GM12878 (cell line): ENCODE results near the gene CACNA2D2. TPM values are rescaled to one million over a fixed set of nuclear protein-coding genes. Genes with fewer than 3 reads are reported as not detected.

Experiments
- ATAC-seq: fragments of 200-7000 bp; cut with Tn5 transposase; 3 replicates; pipeline ENCODE4 v1.9.1; 2020; ENCODE audit warnings: mild to moderate bottlenecking, moderate library complexity
- BruUV-seq: library from RNA; stranded (reverse); fragments of 400-500 nt; replicated peaks from 2 replicates; lab custom pipeline; 2021; lab: Mats Ljungman, UMichigan
- CTCF ChIA-PET: fragments of 300-600 bp; sonication (Branson Sonifier 250); formaldehyde crosslinking; extraction: SDS; loops from one replicate; lab custom pipeline; 2021; ENCODE audit warnings: inconsistent platforms; lab: Yijun Ruan, JAX
- POLR2A ChIA-PET: fragments of 350-600 bp; formaldehyde crosslinking; extraction: SDS; loops from one replicate; lab custom pipeline; 2021; ENCODE audit warnings: inconsistent platforms; lab: Charles Lee
- RAD21 ChIA-PET: fragments of 300-600 bp; sonication (Branson Sonifier 250); formaldehyde crosslinking; loops from one replicate; lab custom pipeline; 2023; ENCODE audit warnings: antibody characterized with exemption; ENCODE audit not compliant: unreplicated experiment; lab: Charles Lee
- SMC1A ChIA-PET: fragments of 300-600 bp; sonication (Branson Sonifier 250); formaldehyde crosslinking; loops from one replicate; lab custom pipeline; 2023; ENCODE audit not compliant: unreplicated experiment, uncharacterized antibody; lab: Charles Lee
- DNase-seq: peaks from one replicate; pipeline ENCODE4 v3.0.0-alpha.2; 2011; ENCODE audit warnings: low read depth, low spot score
- FAIRE-seq: peaks from 3 replicates; lab custom pipeline; 2011; peaks lifted over from hg19 to GRCh38; lab: Jason Lieb, UNC
- H2AFZ ChIP-seq: 2 replicates; pipeline ENCODE4 v1.6.0; 2011; ENCODE audit warnings: low read depth, low read length, control low read depth; ENCODE audit not compliant: control insufficient read depth
- H3K27ac ChIP-seq: 2 replicates; pipeline ENCODE4 v1.5.1; 2011; ENCODE audit warnings: control low read depth; ENCODE audit not compliant: control insufficient read depth, insufficient read depth
- H3K27me3 ChIP-seq, 2 experiments: replicated peaks in 1 of 2; 2 replicates each; pipeline versions ENCODE4 v1.6.0 to v1.6.1; 2011; ENCODE audit warnings: low read length in 1 of 2; ENCODE audit not compliant: control insufficient read depth in 2 of 2, insufficient read depth in 2 of 2
- H3K36me3 ChIP-seq, 2 experiments: 2 replicates each; pipeline ENCODE4 v1.5.1; 2011; ENCODE audit warnings: low read length in 1 of 2; ENCODE audit not compliant: control insufficient read depth in 2 of 2, insufficient read depth in 2 of 2
- H3K4me1 ChIP-seq: 2 replicates; pipeline ENCODE4 v1.6.1; 2011; ENCODE audit warnings: mild to moderate bottlenecking, low read length, moderate library complexity, mixed read lengths; ENCODE audit not compliant: control insufficient read depth, insufficient read depth
- H3K4me2 ChIP-seq: 2 replicates; pipeline ENCODE4 v1.6.0; 2011; ENCODE audit warnings: control low read depth; ENCODE audit not compliant: control insufficient read depth, insufficient read depth
- H3K4me3 ChIP-seq: fragments of 200-600 bp; sonication (generic); 2 replicates; pipeline ENCODE4 v1.5.1; 2016
- H3K79me2 ChIP-seq: 2 replicates; pipeline ENCODE4 v1.6.0; 2011; ENCODE audit warnings: low read length; ENCODE audit not compliant: control insufficient read depth, insufficient read depth
- H3K9ac ChIP-seq: 2 replicates; pipeline ENCODE4 v1.8.0; 2011; ENCODE audit warnings: low read length, control low read depth, mixed read lengths; ENCODE audit not compliant: control insufficient read depth, insufficient read depth
- H3K9me3 ChIP-seq: replicated peaks from 3 replicates; pipeline ENCODE4 v1.5.1; 2011; ENCODE audit warnings: mild to moderate bottlenecking, low read length; ENCODE audit not compliant: control insufficient read depth, insufficient read depth
- H4K20me1 ChIP-seq: 2 replicates; pipeline ENCODE4 v1.6.0; 2011; ENCODE audit not compliant: control insufficient read depth, insufficient read depth
- E4F1 ChIP-seq: fragments of 450-650 bp; IDR thresholded peaks from 2 replicates; pipeline ENCODE4 v1.6.1; 2018; ENCODE audit warnings: borderline replicate concordance, mild to moderate bottlenecking; ENCODE audit not compliant: partially characterized antibody
- ZNF274 ChIP-seq: IDR thresholded peaks from one replicate; pipeline ENCODE4 v1.8.0; 2011; ENCODE audit not compliant: insufficient read length, insufficient read depth
- WGBS: methylation state at CpG from one replicate; pipeline ENCODE4 v1.1.6; 2016; ENCODE audit warnings: low lambda C conversion rate; ENCODE audit not compliant: insufficient replicate concordance, insufficient coverage; ENCODE audit errors: missing lambda C conversion rate; 5-methylcytosine and 5-hydroxymethylcytosine counted together
- in situ Hi-C: fragments of 300-500 bp; cut with MboI; formaldehyde crosslinking; loops from 9 replicates; pipeline ENCODE4 v1.14.3; 2018; ENCODE audit warnings: mixed read lengths
- intact Hi-C: fragments of 100-400 bp; cut with micrococcal nuclease; formaldehyde crosslinking; loops from one replicate; pipeline ENCODE4 v1.14.2; 2022; ENCODE audit not compliant: unreplicated experiment
- polyA plus RNA-seq, 11 experiments: library from polyadenylated mRNA; depleted of rRNA in 4 of 11; unstranded in 6 of 11; stranded (reverse) in 5 of 11; fragments of >200 nt; fragmentation: Nextera tagmentation in 4 of 11; fragmentation: Illumina TruSeq in 1 of 11; extraction: Ambion mirVana in 4 of 11; extraction: Trizol in 1 of 11; gene quantifications; 1 replicate in 1 of 11; 2 replicates in 10 of 11; pipeline versions ENCODE4 v1.2.1 to v1.2.3, GENCODE V29; 2011 to 2016; ENCODE audit warnings: inconsistent platforms in 2 of 11, missing spikeins in 2 of 11, low read depth in 1 of 11
- total RNA-seq, 4 experiments: library from RNA; depleted of rRNA in 3 of 4; stranded (reverse); fragments of >200 nt in 3 of 4; fragmentation: Illumina TruSeq in 1 of 4; extraction: Trizol in 1 of 4; gene quantifications; 2 replicates each; pipeline versions ENCODE4 v1.2.1 to v1.2.3, GENCODE V29; 2013 to 2021

The CACNA2D2 gene
- total and polyA plus RNA-seq, 10 of the 15 experiments (the other 5 are each of a cell fraction or from before 2014, with no cell fraction given), result 0.03 to 0.07 TPM; not detected in 8

DNA sequence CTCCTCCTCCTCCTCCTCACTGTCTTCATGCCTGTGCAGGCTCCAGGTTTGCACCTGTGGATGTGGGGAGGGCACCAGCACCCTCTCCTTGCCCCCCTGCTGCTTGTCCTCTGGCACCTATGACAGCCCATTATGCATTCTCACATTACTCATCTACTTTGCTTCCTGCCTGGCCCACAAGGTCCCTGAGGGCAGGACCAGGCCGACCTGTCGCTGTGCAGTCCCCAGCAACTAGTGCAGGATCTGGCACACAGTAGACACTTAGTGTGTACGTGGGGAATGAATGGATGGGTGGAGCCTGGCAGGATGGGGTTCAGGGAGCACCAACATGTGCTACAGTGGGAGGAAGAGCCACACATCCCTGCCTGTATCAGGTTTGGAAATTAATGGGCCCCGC, 85.8 kb downstream of the CACNA2D2 start:
- no peak for TF ChIP-seq E4F1
- ChIA-PET CTCF (no interaction called here), POLR2A (no interaction called here), RAD21 (no interaction called here), SMC1A (no interaction called here)
- in situ Hi-C loops (no loop called here), intact Hi-C loops (no loop called here)
- no peaks in the 10 kb centered on the region for H3K4me1 ChIP-seq
- no peak overlapping the region for H3K4me3 ChIP-seq
- DNase-seq (no peak), FAIRE-seq (no peak), ATAC-seq (no peak)
- H3K79me2 ChIP-seq, result no peaks in the 10 kb centered on the region
- H3K9me3 ChIP-seq, result no peaks in the 10 kb centered on the region
- BruUV-seq, result no TSS peak
- 42% methylated on average over 4 of the region's 4 CpGs for WGBS
- no peak overlapping the region for H3K27ac ChIP-seq
- no peak overlapping the region for H2AFZ ChIP-seq
- no peaks in the 10 kb centered on the region for H3K36me3 ChIP-seq
- H4K20me1 ChIP-seq, result no peaks in the 10 kb centered on the region
- H3K4me2 ChIP-seq, result no peak overlapping the region
- H3K27me3 ChIP-seq, result peaks cover 0 to 1% of the 10 kb centered on the region in 2 experiments; a peak in 3 of 4 replicates
- no peak overlapping the region for H3K9ac ChIP-seq

- Histone ChIP-seq H3K27ac (no peak overlapping the region), H2AFZ (no peak overlapping the region), H3K4me1 (no peaks in the 10 kb centered on the region), H3K9me3 (no peaks in the 10 kb centered on the region), H3K4me3 (no peak overlapping the region), H3K27me3 (peaks cover 0 to 1% of the 10 kb centered on the region in 2 experiments; a peak in 3 of 4 replicates), H3K4me2 (no peak overlapping the region), H3K36me3 (no peaks in the 10 kb centered on the region), H4K20me1 (no peaks in the 10 kb centered on the region), H3K79me2 (no peaks in the 10 kb centered on the region), H3K9ac (no peak overlapping the region)
- intact Hi-C loops, result no loop called here
- POLR2A ChIA-PET, result no interaction called here
- ATAC-seq, result no peak
- BruUV-seq, result no TSS peak
- no peak for TF ChIP-seq ZNF274
- in situ Hi-C loops, result no loop called here
- SMC1A ChIA-PET, result no interaction called here
- no peak for DNase-seq
- RAD21 ChIA-PET, result no interaction called here
- no peak for FAIRE-seq
- CTCF ChIA-PET, result no interaction called here
- 16% methylated on average over 9 of the region's 9 CpGs for WGBS
Measured at GRCh38 chr3:50416736-50417636, 86.4 kb downstream of the CACNA2D2 start.
